NCI-H2107 treated with DMSO at 0.1 percent for 48 hours (cell line): ENCODE results near the gene TMEM107.
"Not testable (repeated sequence)": the region's sequence is repeated elsewhere in the genome, so short reads cannot be mapped to it uniquely, and the experiment has no call there.

Source experiments
- DNase-seq: peaks from one replicate; lab custom pipeline; 2025; ENCODE audit not compliant: unreplicated experiment; lab: John Stamatoyannopoulos, UW

Gene TMEM107

GRCh38 chr17:8176197-8176940, at the start of gene TMEM107:
TSS of gene TMEM107 (minus strand) at chr17:8176380. CDS start at chr17:8176286, 94 bp downstream.
- no peak for DNase-seq

GRCh38 chr17:8224891-8225812, 49.0 kb upstream of the TMEM107 start:
- DNase-seq: no peak

GRCh38 chr17:8223356-8224126, 47.4 kb upstream of the TMEM107 start:
- peak; percentile 16 for DNase-seq

GRCh38 chr17:8222630-8223355, 46.6 kb upstream of the TMEM107 start:
- DNase-seq: peak; percentile 57

GRCh38 chr17:8222380-8222629, 46.1 kb upstream of the TMEM107 start:
- DNase-seq: no peak

GRCh38 chr17:8221663-8222379, 45.6 kb upstream of the TMEM107 start:
- DNase-seq: peak; percentile 78

- peak; percentile 62 for DNase-seq
Observed at GRCh38 chr17:8220783-8221662, 44.8 kb upstream of the TMEM107 start.

GRCh38 chr17:8214000-8214399, 37.8 kb upstream of the TMEM107 start:
- not testable (repeated sequence) for DNase-seq

- DNase-seq: no peak
Observed at GRCh38 chr17:8212312-8213180, 36.4 kb upstream of the TMEM107 start.

- no peak for DNase-seq
Observed at GRCh38 chr17:8210761-8211458, 34.7 kb upstream of the TMEM107 start.

GRCh38 chr17:8209907-8210760, 34.0 kb upstream of the TMEM107 start, which contains the start of gene AURKB:
TSS of gene AURKB (minus strand) at chr17:8210575. CDS start at chr17:8210224, 351 bp downstream.
- DNase-seq: peak; percentile 44

GRCh38 chr17:8206536-8206935, 30.4 kb upstream of the TMEM107 start:
- no peak for DNase-seq

- DNase-seq: no peak
Observed at GRCh38 chr17:8204761-8205555, 28.8 kb upstream of the TMEM107 start.

- peak; percentile 89 for DNase-seq
Observed at GRCh38 chr17:8192070-8192815, 16.1 kb upstream of the TMEM107 start.

GRCh38 chr17:8190506-8190905, 14.3 kb upstream of the TMEM107 start:
- no peak for DNase-seq
